ENCODE data around the gene EIF4E3. TPM values are rescaled to one million over a fixed set of nuclear protein-coding genes. Genes with fewer than 3 reads are reported as not detected.

The EIF4E3 gene
- total RNA-seq, 2 experiments from 2014 or later = 83.9 to 90.4 TPM

DNA sequence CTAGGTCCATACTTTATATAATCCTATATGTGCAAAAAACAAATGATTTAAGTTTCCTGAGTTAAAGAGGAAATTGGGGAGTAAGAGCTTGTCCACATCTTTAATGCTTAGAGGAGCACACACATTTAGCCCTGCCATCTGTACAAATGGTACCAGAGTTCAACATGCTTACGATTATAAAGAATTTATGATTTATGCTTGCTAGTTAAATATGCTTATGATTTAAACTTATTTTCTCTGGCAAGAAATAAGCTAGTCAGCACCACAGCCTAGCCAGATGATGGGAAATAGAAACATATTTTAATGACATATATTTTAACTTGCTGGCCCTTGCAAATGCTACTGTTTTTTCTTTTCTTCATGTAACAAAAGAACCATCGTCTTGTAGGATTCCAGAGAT is 48.3 kb downstream of the EIF4E3 start:
- POLR2A ChIA-PET = no interaction called here
- Mint-ChIP-seq H3K4me3 (no peak overlapping the region), H3K4me1 (peaks cover 8% of the 10 kb centered on the region), H3K9me3 (no peaks in the 10 kb centered on the region), H3K27me3 (no peaks in the 10 kb centered on the region), H3K27ac (no peak overlapping the region), H3K36me3 (ENCODE audit: low read depth) (peaks cover 42% of the 10 kb centered on the region)
- no peak for DNase-seq
- CTCF ChIA-PET = interaction anchor here (0.8 kb wide), 1 partner anchor 53 kb away, joined by 3 read pairs; no protein-coding TSS in a partner anchor

GRCh38 chr3:71673486-71673885 is 51.7 kb downstream of the EIF4E3 start:
- H3K4me1 Mint-ChIP-seq = no peaks in the 10 kb centered on the region
- no peak for DNase-seq
- POLR2A ChIA-PET = no interaction called here
- H3K27me3 Mint-ChIP-seq = no peaks in the 10 kb centered on the region
- no peak overlapping the region for H3K27ac Mint-ChIP-seq
- H3K36me3 Mint-ChIP-seq (ENCODE audit: low read depth) = peaks cover 28% of the 10 kb centered on the region
- CTCF ChIA-PET = interaction anchor here (0.8 kb wide), 1 partner anchor 23 kb away, joined by 4 read pairs; no protein-coding TSS in a partner anchor
- no peak overlapping the region for H3K4me3 Mint-ChIP-seq
- peaks cover under 1% of the 10 kb centered on the region for H3K9me3 Mint-ChIP-seq

DNA sequence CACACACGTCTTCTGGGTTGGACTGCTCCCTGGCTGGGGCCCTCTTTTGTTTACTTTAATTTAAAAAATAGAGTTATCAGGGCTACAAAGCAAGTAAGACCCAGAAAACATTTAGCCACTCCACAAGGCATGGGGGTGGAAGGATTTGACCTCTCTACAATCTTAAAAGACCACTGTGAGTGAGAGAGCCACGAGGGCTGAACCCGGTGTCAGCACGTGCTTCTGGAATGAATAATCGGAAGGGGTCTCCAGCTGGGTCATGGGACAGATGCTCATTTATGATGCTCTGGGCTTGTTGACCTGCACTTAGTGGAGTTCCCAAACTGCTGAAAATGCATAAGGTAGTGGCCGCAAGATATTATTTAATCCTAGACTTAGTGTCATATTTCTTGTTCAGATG is 52.4 kb downstream of the EIF4E3 start:
- Mint-ChIP-seq H3K36me3 (ENCODE audit: low read depth) (peaks cover 26% of the 10 kb centered on the region), H3K27me3 (no peaks in the 10 kb centered on the region), H3K4me3 (no peak overlapping the region), H3K9me3 (peaks cover 2% of the 10 kb centered on the region), H3K27ac (no peak overlapping the region), H3K4me1 (no peaks in the 10 kb centered on the region)
- no peak for DNase-seq
- CTCF ChIA-PET = no interaction called here
- POLR2A ChIA-PET = no interaction called here

DNA sequence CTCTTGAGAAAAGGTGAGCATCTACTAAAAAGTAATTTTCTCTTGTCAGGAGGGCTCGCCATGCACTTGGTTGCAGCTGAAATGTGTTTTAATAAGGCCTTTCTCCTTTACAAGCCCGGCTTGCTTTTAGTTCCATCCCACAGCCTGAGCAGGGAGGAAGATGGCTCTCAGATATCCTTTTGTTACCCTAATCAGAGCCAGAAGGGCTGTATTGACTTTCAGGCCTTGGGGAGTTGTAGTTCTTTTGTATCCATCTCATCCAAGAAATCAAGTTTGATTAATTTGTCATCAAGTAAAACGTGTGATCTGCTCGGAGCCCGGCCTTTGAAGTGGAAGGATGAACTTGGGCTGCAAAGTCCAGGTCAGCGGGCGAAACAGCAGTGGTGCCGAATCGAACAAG is 52.9 kb downstream of the EIF4E3 start:
- DNase-seq = no peak
- ChIA-PET POLR2A (no interaction called here), CTCF (no interaction called here)
- Mint-ChIP-seq H3K4me3 (no peak overlapping the region), H3K27ac (no peak overlapping the region), H3K27me3 (no peaks in the 10 kb centered on the region), H3K9me3 (peaks cover 2% of the 10 kb centered on the region), H3K4me1 (no peaks in the 10 kb centered on the region), H3K36me3 (ENCODE audit: low read depth) (peaks cover 22% of the 10 kb centered on the region)

DNA sequence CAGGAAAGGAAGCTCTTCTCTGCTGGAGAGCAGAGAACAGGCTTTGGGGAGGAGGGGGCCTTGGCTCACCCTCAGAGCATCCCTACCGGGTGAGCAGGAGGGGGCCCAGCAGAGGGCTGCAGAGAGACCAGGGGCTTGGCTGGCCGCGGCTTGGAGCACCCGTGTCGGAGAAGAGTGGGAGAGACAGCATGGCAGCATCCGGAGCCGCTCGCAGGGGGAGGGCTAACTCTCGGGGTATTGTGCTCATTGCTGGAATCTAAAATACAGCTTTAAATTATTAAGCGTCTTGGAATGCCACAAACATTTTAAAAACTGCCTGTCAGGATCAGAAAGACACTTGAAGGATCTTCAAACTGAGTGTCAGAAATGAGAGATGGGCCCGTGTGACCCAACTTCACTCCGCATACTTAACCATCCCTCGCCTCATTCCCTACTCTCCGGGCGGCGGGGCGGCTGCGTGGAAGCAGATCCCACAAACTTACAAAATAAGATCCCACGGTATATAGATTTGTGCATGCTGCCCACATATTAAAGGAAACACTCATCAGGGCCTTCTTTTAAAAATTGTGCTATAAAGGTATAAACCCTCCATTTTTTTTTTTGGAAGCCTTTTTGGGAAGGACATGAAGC is 53.9 kb downstream of the EIF4E3 start:
- Mint-ChIP-seq H3K4me1 (no peaks in the 10 kb centered on the region), H3K9me3 (peaks cover 2% of the 10 kb centered on the region), H3K27ac (no peak overlapping the region), H3K27me3 (no peaks in the 10 kb centered on the region), H3K4me3 (no peak overlapping the region), H3K36me3 (ENCODE audit: low read depth) (peaks cover 21% of the 10 kb centered on the region)
- ChIA-PET CTCF (interaction anchor here (0.9 kb wide), 1 partner anchor 10 kb away, joined by 3 read pairs; no protein-coding TSS in a partner anchor), POLR2A (no interaction called here)
- DNase-seq = no peak

DNA sequence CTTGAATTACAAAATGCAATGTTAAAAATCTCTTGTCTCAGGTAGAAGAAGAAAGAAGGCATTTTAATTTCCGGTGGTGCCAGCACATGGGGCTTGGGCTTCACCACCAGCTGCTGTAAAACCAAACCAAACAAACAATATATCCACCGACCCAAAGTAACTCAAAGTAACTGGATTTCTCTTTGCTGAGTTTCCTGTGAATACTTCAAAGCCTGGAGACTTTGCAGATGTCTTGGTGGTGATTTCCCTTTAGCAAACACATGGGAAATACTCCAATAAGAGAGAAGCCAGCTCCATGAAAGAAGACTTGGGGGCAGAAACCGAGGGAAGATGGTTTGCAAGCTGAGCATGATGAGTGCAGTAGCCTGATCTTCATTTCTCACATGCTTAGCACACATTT is 62.6 kb downstream of the EIF4E3 start:
- Mint-ChIP-seq H3K27ac (peak overlapping the region; percentile 6), H3K36me3 (ENCODE audit: low read depth) (peaks cover 27% of the 10 kb centered on the region), H3K4me3 (no peak overlapping the region), H3K9me3 (peaks cover 11% of the 10 kb centered on the region), H3K4me1 (peaks cover 14% of the 10 kb centered on the region), H3K27me3 (no peaks in the 10 kb centered on the region)
- ChIA-PET CTCF (no interaction called here), POLR2A (no interaction called here)
- peak; percentile 14 for DNase-seq

DNA sequence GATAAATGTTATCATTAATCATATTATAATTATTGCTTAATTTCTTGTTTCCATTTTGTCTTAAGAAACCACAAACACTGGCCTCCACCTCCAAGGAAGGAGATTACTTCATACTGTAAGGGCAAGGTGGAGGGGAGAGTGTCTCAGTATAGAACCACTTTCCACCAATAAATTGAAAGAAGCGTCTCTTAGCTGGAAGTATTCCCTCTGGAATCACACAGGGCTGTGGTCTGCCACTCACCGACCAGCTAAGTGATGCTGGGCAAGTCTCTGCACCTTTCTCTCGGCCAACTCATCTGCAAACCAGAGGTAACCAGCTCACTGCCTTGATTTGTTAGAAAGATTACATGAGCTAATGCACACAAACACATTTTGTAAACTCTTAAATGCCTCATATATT is 63.1 kb downstream of the EIF4E3 start:
- Mint-ChIP-seq H3K4me3 (no peak overlapping the region), H3K36me3 (ENCODE audit: low read depth) (peaks cover 26% of the 10 kb centered on the region), H3K27ac (peak overlapping the region; percentile 6), H3K27me3 (no peaks in the 10 kb centered on the region), H3K4me1 (peaks cover 14% of the 10 kb centered on the region), H3K9me3 (peaks cover 11% of the 10 kb centered on the region)
- DNase-seq = no peak
- CTCF ChIA-PET = no interaction called here
- POLR2A ChIA-PET = no interaction called here

DNA sequence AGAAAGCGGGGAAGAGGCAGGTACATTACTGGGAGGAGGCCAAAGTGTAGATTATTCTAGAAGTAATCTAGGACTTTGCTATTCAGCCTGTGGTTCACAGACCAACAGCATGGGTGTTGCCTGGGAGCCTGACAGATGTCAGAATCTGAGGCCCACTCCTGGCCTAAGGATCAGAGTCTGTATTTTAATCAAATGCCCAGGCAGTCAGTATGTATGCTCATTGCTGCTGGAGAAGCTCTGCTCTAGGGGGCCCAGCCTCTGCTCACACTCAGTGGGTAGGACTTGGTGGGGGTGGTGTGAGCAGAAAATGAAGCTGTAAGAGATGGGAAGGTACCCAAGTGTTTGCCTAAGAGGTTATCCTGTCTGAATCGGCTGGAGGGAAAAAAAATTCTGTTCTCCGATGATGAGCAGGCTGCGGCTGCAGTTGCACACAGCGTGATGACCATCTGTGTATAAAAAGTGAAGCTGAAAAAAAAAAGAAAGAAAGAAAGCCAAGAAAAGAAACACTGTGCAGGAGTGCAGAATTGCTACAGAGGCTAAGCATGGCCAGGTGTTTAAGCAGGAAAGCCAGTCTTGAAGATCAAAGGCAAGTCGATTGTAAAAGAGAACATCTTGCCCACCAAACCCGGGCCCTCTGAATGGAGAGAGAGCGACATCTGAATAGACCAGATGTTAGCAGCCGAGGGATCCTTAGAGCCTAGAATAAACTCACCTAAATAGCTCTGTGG is 65.2 kb downstream of the EIF4E3 start:
- ChIA-PET POLR2A (no interaction called here), CTCF (interaction anchor here (0.6 to 0.7 kb wide), 2 partner anchors 721 to 1159 kb away, joined by 3 to 7 read pairs; no protein-coding TSS in a partner anchor)
- H3K27me3 Mint-ChIP-seq = no peaks in the 10 kb centered on the region
- H3K36me3 Mint-ChIP-seq (ENCODE audit: low read depth) = peaks cover 10% of the 10 kb centered on the region
- H3K4me1 Mint-ChIP-seq = peaks cover 14% of the 10 kb centered on the region
- H3K9me3 Mint-ChIP-seq = no peaks in the 10 kb centered on the region
- no peak for DNase-seq
- no peak overlapping the region for H3K27ac Mint-ChIP-seq
- no peak overlapping the region for H3K4me3 Mint-ChIP-seq

DNA sequence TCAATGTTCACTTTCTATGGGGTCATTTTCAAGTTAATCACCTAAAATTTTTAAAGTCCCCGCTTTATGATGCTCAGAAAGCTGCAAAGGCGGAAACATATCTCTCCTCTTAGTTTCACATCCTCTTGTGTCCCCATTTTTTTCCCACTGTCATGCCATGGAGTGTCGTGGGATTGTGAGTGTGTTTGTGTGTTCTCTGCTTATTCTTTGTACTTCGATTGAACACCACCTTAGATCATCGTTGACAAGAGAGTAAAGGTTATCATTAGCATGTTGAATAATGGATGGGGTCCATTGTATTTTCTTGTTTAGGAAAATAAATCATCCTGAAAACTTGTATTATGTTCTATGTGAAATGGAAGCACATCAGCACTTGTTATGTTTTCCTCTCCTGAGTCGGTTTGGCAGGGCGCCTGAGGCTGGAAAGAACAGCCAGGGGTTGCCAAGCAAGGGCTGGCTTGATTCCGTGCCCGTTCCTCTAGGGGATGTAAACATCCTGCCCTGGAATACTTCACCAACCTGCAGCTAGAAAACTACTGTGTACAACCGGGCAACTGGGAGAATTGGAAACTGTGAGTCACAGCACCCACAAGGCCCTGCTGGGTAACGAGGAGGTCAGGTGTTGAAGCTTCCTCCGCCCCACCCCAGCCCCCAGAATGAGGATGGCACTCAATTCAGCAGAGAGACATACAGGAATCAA is 67.2 kb downstream of the EIF4E3 start:
- no peak overlapping the region for H3K4me3 Mint-ChIP-seq
- H3K36me3 Mint-ChIP-seq (ENCODE audit: low read depth) = peaks cover 6% of the 10 kb centered on the region
- no peak for DNase-seq
- no peaks in the 10 kb centered on the region for H3K9me3 Mint-ChIP-seq
- POLR2A ChIA-PET = no interaction called here
- H3K27me3 Mint-ChIP-seq = no peaks in the 10 kb centered on the region
- CTCF ChIA-PET = no interaction called here
- H3K4me1 Mint-ChIP-seq = peaks cover 14% of the 10 kb centered on the region
- H3K27ac Mint-ChIP-seq = no peak overlapping the region

DNA sequence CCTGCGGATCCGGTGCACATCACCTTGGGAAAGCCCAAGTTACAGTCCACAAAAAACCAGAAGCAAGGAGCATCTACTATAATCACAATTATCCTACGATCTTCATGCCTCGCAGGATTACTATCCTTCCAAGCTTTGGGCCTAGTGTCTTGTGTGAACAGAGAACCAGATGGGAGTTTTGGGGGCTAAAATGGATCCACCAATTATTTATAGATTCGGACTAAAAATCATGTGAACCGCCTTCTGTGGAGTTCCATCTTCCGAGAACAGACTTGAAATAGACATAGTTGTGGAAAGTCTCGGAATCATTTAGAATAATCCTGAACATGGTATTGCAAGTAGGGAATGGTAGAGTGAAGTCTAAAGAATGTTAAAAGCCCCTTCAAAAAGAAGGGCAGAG is 70.1 kb downstream of the EIF4E3 start:
- Mint-ChIP-seq H3K27ac (no peak overlapping the region), H3K36me3 (ENCODE audit: low read depth) (no peaks in the 10 kb centered on the region), H3K4me3 (no peak overlapping the region), H3K27me3 (no peaks in the 10 kb centered on the region), H3K9me3 (no peaks in the 10 kb centered on the region), H3K4me1 (peaks cover 2% of the 10 kb centered on the region)
- CTCF ChIA-PET = interaction anchor here (0.5 to 0.9 kb wide), 3 partner anchors 190 to 577 kb away, joined by 3 read pairs; no protein-coding TSS in a partner anchor
- POLR2A ChIA-PET = no interaction called here
- no peak for DNase-seq

DNA sequence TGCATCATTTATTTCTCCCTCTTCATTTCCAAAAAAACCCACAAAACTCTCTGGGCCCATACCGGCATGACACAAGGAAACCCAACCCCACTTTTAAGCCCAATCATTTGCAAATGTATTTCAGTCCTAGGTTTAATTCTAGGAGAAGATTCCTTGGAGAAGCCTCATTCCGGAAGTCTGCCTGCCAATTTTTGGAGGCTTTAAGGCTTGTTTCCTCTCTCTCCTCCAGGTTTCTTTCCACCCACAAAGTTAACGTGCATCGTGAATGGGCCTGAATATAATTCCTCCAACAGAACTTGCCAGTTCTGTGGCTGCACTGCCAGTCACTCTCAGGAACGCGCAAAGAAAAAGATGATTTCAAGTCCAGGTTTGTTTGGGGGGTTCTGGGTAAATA is 71.8 kb downstream of the EIF4E3 start:
- Mint-ChIP-seq H3K4me3 (no peak overlapping the region), H3K27me3 (no peaks in the 10 kb centered on the region), H3K36me3 (ENCODE audit: low read depth) (no peaks in the 10 kb centered on the region), H3K27ac (no peak overlapping the region), H3K4me1 (no peaks in the 10 kb centered on the region), H3K9me3 (no peaks in the 10 kb centered on the region)
- CTCF ChIA-PET = no interaction called here
- no peak for DNase-seq
- POLR2A ChIA-PET = no interaction called here

DNA sequence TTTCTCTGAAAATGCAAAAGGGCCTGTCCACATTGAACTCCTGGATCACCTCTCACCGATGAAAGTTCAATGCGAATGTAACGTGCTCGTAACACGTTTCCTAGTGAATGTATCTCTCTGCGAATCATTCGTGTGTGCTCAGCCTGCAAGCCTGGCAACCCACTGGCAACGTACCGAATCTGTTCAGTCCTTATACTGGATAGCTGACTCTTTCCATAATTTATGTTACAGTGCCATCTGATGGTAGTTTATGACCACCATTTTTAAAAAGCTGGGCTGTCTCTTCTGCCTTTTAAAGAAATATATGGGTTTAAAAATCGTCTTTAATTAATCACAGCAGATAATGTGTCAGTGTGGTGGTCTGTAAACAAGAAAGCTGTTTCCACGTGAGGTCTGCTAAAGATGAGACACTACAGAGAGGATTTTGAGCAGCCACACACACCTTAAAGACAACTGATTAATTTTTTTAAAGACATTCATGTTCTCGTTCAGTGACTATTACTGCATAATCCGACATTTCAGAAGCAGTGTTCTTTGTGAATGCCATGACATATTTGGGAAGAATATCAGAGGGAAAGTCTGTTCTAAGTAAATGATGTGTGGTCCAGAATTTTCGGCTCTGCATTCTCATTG is 72.3 kb downstream of the EIF4E3 start:
- ChIA-PET POLR2A (no interaction called here), CTCF (no interaction called here)
- Mint-ChIP-seq H3K27me3 (no peaks in the 10 kb centered on the region), H3K36me3 (ENCODE audit: low read depth) (no peaks in the 10 kb centered on the region), H3K4me1 (no peaks in the 10 kb centered on the region), H3K4me3 (no peak overlapping the region), H3K27ac (no peak overlapping the region), H3K9me3 (no peaks in the 10 kb centered on the region)
- DNase-seq = peak; percentile 11

DNA sequence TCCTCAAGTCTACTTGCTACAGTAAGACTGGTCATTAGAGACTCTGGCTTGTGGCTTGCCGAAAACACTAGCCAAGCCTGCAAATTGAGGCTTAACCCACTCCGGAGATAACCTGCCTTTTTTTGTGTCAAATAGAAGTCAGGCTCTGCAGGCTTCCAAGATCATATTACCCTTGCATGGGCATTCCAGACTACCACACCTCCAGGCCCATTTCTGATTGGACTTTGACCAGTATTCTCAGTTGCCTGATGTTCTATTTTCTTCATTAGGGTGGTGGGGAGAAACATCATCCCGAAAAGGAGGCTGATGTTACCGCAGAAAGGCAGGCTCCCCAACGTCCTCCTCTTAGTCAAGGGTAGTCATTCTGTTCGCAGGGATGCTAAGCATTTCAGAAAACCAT is 73.6 kb downstream of the EIF4E3 start:
- no peak for DNase-seq
- Mint-ChIP-seq H3K4me1 (no peaks in the 10 kb centered on the region), H3K27ac (no peak overlapping the region), H3K4me3 (no peak overlapping the region), H3K36me3 (ENCODE audit: low read depth) (no peaks in the 10 kb centered on the region), H3K9me3 (no peaks in the 10 kb centered on the region), H3K27me3 (no peaks in the 10 kb centered on the region)
- POLR2A ChIA-PET = no interaction called here
- CTCF ChIA-PET = no interaction called here

Data from activated CD4-positive, alpha-beta T cell treated with anti-CD3 and anti-CD28 coated beads, Interleukin-2, amount 10 ng/mL, durations not matched to agents 7 days and 5 days (primary cell).